GM12865 (cell line): ENCODE results near the gene PTCHD4.

Experiments
- DNase-seq: peaks from one replicate; pipeline ENCODE4 v3.0.0; 2010; ENCODE audit warnings: low read depth
- H3K4me3 ChIP-seq: 2 replicates; pipeline ENCODE4 v1.5.1; 2011; ENCODE audit warnings: mild to moderate bottlenecking, low read depth, low read length, control low read depth
- TF ChIP-seq, protein P1 (sequence below): IDR thresholded peaks from 2 replicates; pipeline ENCODE4 v1.5.1; 2011; ENCODE audit warnings: low read length, control low read depth, low read depth, inconsistent platforms; ENCODE audit not compliant: insufficient read depth; ENCODE audit errors: missing control alignments

Gene PTCHD4

GRCh38 chr6:48068278-48069251 lies 42.4 kb downstream of the PTCHD4 start:
- TF ChIP-seq, protein P1, sequence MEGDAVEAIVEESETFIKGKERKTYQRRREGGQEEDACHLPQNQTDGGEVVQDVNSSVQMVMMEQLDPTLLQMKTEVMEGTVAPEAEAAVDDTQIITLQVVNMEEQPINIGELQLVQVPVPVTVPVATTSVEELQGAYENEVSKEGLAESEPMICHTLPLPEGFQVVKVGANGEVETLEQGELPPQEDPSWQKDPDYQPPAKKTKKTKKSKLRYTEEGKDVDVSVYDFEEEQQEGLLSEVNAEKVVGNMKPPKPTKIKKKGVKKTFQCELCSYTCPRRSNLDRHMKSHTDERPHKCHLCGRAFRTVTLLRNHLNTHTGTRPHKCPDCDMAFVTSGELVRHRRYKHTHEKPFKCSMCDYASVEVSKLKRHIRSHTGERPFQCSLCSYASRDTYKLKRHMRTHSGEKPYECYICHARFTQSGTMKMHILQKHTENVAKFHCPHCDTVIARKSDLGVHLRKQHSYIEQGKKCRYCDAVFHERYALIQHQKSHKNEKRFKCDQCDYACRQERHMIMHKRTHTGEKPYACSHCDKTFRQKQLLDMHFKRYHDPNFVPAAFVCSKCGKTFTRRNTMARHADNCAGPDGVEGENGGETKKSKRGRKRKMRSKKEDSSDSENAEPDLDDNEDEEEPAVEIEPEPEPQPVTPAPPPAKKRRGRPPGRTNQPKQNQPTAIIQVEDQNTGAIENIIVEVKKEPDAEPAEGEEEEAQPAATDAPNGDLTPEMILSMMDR, result no peak
- H3K4me3 ChIP-seq, result no peak overlapping the region
- no peak for DNase-seq

DNA sequence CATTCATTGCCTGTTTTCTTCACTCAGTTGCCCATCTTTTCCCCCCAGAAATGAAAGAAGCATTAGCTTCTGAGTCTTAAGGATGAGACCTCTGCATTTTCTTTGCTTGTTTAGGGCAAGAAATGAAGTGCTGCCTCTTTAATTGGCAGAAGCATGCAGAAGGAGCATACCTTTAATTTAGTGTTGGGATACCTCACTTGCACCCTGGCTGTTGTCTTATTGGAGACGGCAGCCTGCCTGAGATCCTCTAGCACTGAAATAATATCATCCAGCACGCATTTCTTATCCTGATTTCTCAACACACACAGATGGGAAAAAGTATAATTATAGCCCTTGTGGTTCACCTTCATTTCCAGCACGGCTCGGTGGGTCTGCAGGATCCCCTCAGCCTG lies 43.1 kb downstream of the PTCHD4 start:
- no peak for DNase-seq
- TF ChIP-seq, protein P1, result no peak
- no peak overlapping the region for H3K4me3 ChIP-seq

DNA sequence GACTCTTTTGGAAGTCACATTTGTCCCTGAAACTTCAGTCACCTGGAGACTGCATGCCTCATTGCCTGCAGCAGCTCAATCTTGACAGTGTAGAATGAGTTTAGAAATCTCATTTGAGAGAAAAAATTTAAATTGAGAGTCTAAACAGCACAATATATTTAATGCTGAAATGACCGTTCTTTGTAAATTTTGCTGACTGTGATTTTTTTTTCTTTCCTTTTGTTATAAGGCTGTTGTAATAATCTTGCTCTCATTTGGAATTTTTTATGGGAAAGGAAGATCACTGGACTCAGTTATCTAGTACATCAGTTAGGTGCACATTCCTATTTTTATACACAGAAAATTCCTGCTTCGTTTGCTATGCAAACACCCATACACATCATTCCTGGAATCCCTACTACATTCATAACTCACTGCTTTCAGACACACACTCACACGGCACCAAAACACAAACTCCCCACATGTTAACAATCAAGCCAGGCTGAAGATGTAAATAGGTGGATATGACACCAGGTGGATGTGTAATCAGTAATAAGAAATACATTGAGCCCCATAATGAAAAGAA lies 43.8 kb downstream of the PTCHD4 start:
- TF ChIP-seq, protein P1, result no peak
- DNase-seq, result no peak

GRCh38 chr6:48061265-48061990 lies 49.6 kb downstream of the PTCHD4 start:
- TF ChIP-seq, protein P1, result no peak
- DNase-seq, result no peak
- no peak overlapping the region for H3K4me3 ChIP-seq

More for the DNA sequence above, 43.8 kb downstream of the PTCHD4 start:
- H3K4me3 ChIP-seq, result no peak overlapping the region
